Brain microvascular endothelial cell (primary cell): Measurements from ENCODE around the gene CUL3.
A peak's percentile ranks its signal among the peaks of the same experiment; 100 is the strongest.

Experiments
- DNase-seq: peaks from one replicate; pipeline ENCODE4 v3.0.0-alpha.2; 2020
- H3K27ac ChIP-seq: fragments of 250-450 bp; sonication (Bioruptor Pico); 2 replicates; pipeline ENCODE4 v1.5.1; 2020; ENCODE audit warnings: mild to moderate bottlenecking, moderate library complexity
- H3K27me3 ChIP-seq: fragments of 250-450 bp; sonication (Bioruptor Pico); replicated peaks from 2 replicates; pipeline ENCODE4 v1.5.1; 2020; ENCODE audit warnings: mild to moderate bottlenecking
- H3K36me3 ChIP-seq: fragments of 250-450 bp; sonication (Bioruptor Pico); replicated peaks from 2 replicates; pipeline ENCODE4 v1.5.1; 2020; ENCODE audit warnings: mild to moderate bottlenecking
- H3K4me3 ChIP-seq: 2 replicates; pipeline ENCODE4 v1.5.1; 2011; ENCODE audit warnings: low read depth, mild to moderate bottlenecking, control low read depth, low read length, moderate library complexity
- in situ Hi-C: cut with HindIII; loops from 2 replicates; pipeline ENCODE4 v1.10.0; 2017; ENCODE audit warnings: low sequenced_read_pairs, low pct_ligation_motif_present
- TF ChIP-seq, protein P1 (sequence below): IDR thresholded peaks from 2 replicates; pipeline ENCODE4 v1.5.1; 2011; ENCODE audit warnings: low read depth, mild to moderate bottlenecking, moderate library complexity, low read length, control low read depth, inconsistent platforms; ENCODE audit errors: missing control alignments

The CUL3 gene

DNA sequence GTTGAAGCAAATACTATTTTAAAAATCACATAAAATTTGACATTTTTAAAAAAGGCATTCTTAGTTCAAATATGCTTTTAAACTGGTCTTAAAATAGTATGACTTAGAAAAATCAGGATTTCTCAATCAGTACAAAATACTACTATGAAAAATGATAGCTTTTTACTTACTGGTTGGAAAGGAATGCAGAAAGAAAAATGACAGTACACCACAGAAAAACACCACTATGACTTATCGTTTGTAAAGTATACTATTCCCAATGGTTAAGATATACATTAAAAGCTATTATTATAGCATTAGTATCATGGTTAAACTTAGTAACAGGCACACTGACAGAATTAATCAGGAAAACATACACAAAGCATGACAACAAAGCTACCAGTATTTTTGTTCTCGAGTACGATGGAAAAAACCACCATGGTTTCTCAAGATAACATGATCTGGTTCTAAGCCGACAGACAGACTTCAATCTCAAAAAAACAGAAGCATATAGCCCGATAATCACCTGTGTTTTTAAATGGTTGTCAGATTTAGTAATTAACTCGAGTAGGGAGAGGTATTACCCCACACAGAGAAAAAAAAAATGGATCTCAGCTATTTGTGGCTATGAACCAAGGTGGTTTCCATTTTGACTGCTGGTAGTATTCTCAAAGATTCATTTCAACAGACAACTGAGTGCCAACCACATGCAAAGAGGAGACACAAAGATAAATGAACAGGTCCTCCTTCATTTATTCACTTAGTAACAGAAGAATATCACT lies 39.1 kb downstream of the CUL3 start:
- H3K36me3 ChIP-seq = peaks cover 3% of the 10 kb centered on the region
- no peaks in the 10 kb centered on the region for H3K27me3 ChIP-seq
- TF ChIP-seq, protein P1, sequence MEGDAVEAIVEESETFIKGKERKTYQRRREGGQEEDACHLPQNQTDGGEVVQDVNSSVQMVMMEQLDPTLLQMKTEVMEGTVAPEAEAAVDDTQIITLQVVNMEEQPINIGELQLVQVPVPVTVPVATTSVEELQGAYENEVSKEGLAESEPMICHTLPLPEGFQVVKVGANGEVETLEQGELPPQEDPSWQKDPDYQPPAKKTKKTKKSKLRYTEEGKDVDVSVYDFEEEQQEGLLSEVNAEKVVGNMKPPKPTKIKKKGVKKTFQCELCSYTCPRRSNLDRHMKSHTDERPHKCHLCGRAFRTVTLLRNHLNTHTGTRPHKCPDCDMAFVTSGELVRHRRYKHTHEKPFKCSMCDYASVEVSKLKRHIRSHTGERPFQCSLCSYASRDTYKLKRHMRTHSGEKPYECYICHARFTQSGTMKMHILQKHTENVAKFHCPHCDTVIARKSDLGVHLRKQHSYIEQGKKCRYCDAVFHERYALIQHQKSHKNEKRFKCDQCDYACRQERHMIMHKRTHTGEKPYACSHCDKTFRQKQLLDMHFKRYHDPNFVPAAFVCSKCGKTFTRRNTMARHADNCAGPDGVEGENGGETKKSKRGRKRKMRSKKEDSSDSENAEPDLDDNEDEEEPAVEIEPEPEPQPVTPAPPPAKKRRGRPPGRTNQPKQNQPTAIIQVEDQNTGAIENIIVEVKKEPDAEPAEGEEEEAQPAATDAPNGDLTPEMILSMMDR = no peak
- in situ Hi-C loops = no loop called here
- no peak for DNase-seq
- H3K4me3 ChIP-seq = no peak overlapping the region
- H3K27ac ChIP-seq = peak overlapping the region; percentile 44

DNA sequence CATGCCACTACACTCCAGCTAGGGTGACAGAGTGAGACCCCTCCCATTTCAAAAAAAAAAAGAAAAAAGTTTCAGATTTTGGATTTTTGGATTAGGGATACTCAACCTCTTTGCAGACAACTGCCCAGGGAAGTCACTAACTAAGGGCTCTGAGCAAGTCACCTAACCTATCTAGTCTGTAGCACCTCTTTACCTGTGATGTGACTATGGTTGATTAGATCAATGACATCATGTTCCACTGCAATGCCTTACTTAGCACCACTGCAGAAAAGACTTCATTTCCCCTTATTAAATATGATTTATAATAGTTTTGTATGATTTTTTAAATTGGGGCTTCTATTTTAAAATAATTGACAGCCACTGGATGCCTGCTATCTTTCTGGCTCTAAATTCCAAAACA lies 41.2 kb downstream of the CUL3 start:
- Histone ChIP-seq H3K27me3 (no peaks in the 10 kb centered on the region), H3K27ac (no peak overlapping the region), H3K36me3 (peaks cover 3% of the 10 kb centered on the region), H3K4me3 (no peak overlapping the region)
- no peak for DNase-seq
- in situ Hi-C loops = no loop called here
- TF ChIP-seq, protein P1 = no peak

DNA sequence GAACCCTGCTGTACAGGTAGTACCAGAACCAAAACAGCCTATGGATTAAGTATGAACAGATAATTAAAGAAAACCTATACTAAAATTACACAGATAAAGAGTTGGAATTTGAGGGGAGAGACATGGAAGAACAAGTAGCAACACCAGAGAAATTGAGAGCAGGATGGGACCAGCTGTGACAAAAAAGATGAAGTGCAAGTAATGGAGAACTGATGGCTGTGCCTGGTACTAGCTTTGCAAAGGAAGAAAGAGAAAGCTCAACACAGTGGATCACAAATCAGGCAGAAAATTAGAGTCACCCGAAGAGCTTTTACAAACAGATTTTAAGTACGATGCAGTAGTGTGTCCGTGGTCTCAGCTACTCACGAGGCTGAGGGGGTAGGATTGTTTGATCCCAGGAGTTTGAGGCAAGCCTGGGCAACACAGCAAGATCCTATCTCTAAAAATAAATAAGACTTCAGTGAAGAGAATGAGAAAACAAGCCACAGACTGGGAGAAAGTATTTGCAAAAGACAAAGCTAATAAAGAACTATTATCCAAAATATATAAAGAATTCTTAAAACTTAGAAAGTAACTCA lies 46.5 kb downstream of the CUL3 start:
- in situ Hi-C loops = no loop called here
- H3K4me3 ChIP-seq = no peak overlapping the region
- no peak for DNase-seq
- H3K36me3 ChIP-seq = peaks cover 7% of the 10 kb centered on the region
- no peaks in the 10 kb centered on the region for H3K27me3 ChIP-seq
- H3K27ac ChIP-seq = no peak overlapping the region
- TF ChIP-seq, protein P1 = no peak

DNA sequence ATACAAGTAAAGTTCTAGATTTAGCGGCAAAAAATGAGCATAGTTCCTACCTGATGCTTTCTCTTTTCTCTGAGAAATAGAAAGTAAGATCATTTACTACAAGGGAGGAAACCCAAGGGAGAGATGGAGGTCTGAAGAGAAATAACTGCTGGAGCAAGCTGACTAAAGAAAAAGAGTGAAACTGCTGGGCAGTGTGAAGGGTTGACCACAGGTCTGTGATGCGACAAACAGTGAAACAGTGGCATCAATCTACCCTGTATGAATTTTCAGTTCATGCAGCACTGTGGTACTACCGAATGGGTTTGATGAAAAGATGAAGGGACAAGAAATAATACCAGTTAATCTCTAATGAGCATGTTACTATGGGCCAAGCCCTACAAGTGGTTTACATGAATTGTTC lies 52.2 kb downstream of the CUL3 start:
- TF ChIP-seq, protein P1 = no peak
- no peak for DNase-seq
- peaks cover 6% of the 10 kb centered on the region for H3K36me3 ChIP-seq
- no peaks in the 10 kb centered on the region for H3K27me3 ChIP-seq
- no peak overlapping the region for H3K27ac ChIP-seq
- in situ Hi-C loops = no loop called here
- no peak overlapping the region for H3K4me3 ChIP-seq

DNA sequence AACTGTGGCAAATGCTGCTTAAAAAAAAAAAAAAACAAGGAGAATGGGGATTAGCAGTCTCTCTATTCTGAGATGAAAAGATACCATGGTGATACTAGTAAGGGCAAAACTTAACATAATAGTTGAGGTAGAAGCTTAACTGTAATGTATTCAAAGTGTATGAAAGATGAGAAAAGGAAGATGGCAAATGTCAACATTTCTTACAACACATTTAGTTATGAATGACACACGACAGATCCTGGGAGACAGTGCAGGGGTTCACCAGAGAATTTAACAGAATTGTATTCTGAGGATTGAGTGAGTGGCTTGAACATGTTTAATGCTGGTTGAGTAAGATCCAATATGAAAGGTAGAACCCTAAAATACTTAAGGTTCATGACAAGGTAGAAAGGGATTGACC lies 52.7 kb downstream of the CUL3 start:
- Histone ChIP-seq H3K36me3 (peaks cover 6% of the 10 kb centered on the region), H3K27me3 (no peaks in the 10 kb centered on the region), H3K27ac (no peak overlapping the region), H3K4me3 (no peak overlapping the region)
- DNase-seq = no peak
- TF ChIP-seq, protein P1 = no peak
- in situ Hi-C loops = no loop called here

DNA sequence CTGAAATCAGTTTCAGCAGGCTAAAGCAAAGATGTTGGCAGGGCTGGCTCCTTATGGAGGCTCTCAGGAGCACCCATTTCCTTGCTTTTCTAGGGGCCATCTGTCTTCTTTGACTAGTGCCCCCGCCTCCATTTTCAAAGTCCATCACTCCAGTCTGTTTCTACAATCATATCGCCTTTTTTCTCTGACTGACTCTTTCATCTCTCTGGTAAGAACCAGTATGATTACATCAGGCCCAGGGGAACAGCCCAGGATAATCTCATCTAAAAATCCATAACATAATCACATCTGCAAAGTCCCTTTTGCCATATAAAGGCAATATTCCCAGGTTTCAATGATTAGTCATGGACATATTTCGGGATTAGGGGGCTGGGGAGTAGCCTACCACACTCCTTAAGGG lies 57.0 kb downstream of the CUL3 start:
- TF ChIP-seq, protein P1 = no peak
- H3K36me3 ChIP-seq = peaks cover 2% of the 10 kb centered on the region
- H3K27me3 ChIP-seq = no peaks in the 10 kb centered on the region
- no peak overlapping the region for H3K27ac ChIP-seq
- DNase-seq = no peak
- H3K4me3 ChIP-seq = no peak overlapping the region
- in situ Hi-C loops = no loop called here
